ENCODE measurements around the gene PFDN6. TPM values are rescaled to one million over a fixed set of nuclear protein-coding genes. Genes with fewer than 3 reads are reported as not detected.

Gene PFDN6
- polyA plus RNA-seq, 1 donor (not counting 4 experiments of a cell fraction or from before 2014, with no cell fraction given): 106 TPM

DNA sequence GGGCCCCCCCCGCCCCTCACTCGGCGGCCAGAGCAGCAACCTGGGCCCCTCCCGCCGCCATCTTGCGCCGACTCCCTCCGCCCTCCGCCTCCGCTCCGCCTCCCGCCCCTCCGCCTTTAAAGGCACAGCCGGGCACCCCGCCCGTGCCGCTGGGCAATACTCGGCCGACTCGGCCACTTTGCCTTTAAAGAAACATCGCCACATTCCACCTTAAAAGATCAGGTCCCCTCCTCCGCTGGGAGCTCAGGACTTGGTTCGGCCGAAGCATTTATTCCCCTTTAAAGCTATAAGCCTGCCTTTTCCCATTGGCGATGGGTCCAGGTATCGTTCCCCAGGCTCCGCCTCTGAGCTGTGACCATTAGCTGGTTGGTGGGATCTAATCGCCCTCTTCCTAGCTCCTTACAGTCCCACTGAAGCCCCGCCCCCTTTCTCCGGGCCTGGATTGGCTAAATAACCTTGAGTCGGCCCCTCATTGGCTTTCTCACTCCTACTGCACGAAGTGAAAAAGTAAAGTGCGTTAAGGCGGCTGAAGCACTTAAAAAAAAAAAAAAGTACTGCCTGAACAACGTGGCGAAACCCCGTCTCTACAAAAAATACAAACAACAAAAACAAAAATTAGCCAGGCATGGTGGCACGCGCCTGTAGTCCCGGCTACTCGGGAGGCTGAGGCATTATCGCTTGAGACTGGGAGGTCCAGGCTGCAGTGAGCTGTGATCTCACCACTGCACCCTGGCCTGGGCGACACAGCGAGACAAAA lies 28.4 kb downstream of the PFDN6 start, which contains the start of gene ZBTB22:
TSS of gene ZBTB22 (minus strand) at position 76 of the 757 bp plus-strand sequence. CDS start 828 bp downstream, outside the sequence.
- DNase-seq (ENCODE audit: low read depth, low spot score) (peak; percentile 88), FAIRE-seq (peak; percentile 52)
- no peaks in the 10 kb centered on the region for H3K9me3 ChIP-seq (ENCODE audit: control insufficient read depth, low read depth, low read length)
- H3K27me3 ChIP-seq (ENCODE audit: control insufficient read depth, extremely low read depth, insufficient read depth, low read length): no peaks in the 10 kb centered on the region
- peaks cover 52% of the 10 kb centered on the region for H3K79me2 ChIP-seq (ENCODE audit: control insufficient read depth, insufficient read depth, low read length)
- dilution Hi-C loops (cut with MboI; ENCODE audit: extremely low pct_ligation_motif_present, low sequenced_read_pairs): no loop called here
- TF ChIP-seq EZH2 (IDR thresholded peaks at IDR 0.05; ENCODE audit: low read length): no peak
- TF ChIP-seq, protein P1, sequence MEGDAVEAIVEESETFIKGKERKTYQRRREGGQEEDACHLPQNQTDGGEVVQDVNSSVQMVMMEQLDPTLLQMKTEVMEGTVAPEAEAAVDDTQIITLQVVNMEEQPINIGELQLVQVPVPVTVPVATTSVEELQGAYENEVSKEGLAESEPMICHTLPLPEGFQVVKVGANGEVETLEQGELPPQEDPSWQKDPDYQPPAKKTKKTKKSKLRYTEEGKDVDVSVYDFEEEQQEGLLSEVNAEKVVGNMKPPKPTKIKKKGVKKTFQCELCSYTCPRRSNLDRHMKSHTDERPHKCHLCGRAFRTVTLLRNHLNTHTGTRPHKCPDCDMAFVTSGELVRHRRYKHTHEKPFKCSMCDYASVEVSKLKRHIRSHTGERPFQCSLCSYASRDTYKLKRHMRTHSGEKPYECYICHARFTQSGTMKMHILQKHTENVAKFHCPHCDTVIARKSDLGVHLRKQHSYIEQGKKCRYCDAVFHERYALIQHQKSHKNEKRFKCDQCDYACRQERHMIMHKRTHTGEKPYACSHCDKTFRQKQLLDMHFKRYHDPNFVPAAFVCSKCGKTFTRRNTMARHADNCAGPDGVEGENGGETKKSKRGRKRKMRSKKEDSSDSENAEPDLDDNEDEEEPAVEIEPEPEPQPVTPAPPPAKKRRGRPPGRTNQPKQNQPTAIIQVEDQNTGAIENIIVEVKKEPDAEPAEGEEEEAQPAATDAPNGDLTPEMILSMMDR (optimal IDR thresholded peaks at IDR 0.05 in 1 of 3, IDR thresholded peaks at IDR 0.05 in 1 of 3, conservative IDR thresholded peaks at IDR 0.05 in 1 of 3; ENCODE audit: extremely low read depth in 1 of 3, insufficient read depth in 2 of 3, low read length in 3 of 3): no peak
- H3K4me2 ChIP-seq (ENCODE audit: control insufficient read depth, extremely low read depth, insufficient read depth, low read depth, low read length): peak within 1 kb of the TSS; percentile 73
- H3K4me1 ChIP-seq (ENCODE audit: control insufficient read depth, extremely low read depth, insufficient read depth, low read length): peaks cover 42% of the 10 kb centered on the region
- H2AFZ ChIP-seq (ENCODE audit: control insufficient read depth, low read length): peak within 1 kb of the TSS; percentile 70
- peak within 1 kb of the TSS; percentile 77 for H3K9ac ChIP-seq (ENCODE audit: control insufficient read depth, extremely low read depth, insufficient read depth, low read length)
- no peaks in the 10 kb centered on the region for H4K20me1 ChIP-seq (ENCODE audit: control insufficient read depth, extremely low read depth, insufficient read depth, low read length)
- no peaks in the 10 kb centered on the region for H3K9me1 ChIP-seq (ENCODE audit: control insufficient read depth, extremely low read depth, insufficient read depth, low read length)
- peak within 1 kb of the TSS; percentile 48 to 72 (median 72) for H3K4me3 ChIP-seq (ENCODE audit: control insufficient read depth in 2 of 3, extremely low read depth in 1 of 3, insufficient read depth in 2 of 3, low read depth in 1 of 3, low read length in 3 of 3)
- H3K36me3 ChIP-seq (ENCODE audit: control insufficient read depth in 2 of 2, extremely low read depth in 1 of 2, insufficient read depth in 2 of 2, low read length in 2 of 2): peaks cover 22 to 30% of the 10 kb centered on the region in 2 experiments
- H3K27ac ChIP-seq (ENCODE audit: control insufficient read depth, insufficient read depth, low read length): peak within 1 kb of the TSS; percentile 70

DNA sequence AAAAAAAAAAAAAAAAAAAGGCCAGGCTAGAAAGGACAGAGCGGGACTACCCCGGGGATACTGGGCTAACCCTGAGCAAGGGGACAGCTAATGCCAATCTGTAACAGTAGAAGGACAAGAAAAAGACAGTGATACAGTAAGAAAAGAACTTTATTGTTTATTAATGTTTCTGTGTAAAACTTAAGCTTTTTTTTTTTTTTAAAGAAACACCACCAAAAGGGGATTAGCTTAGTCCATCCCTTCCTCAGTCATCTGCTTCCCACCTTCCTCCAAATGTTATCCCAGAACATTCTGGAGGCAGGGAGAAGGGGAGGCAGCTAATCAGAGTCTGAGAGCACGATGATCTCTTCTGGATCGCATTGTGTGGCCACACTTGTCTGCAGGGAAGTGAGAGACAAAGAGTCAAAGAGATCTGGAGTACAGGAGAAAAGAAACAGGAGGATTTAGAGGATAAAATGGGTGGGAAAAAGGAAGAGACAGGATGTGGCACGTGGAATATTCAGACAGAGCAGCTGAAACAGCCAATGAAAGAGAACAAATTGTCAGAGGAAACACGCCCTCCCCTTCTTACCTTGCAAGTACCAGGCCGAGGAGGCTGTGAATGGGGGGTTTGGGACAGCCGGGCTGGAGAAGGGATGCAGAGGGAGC lies 29.1 kb downstream of the PFDN6 start:
- DNase-seq (ENCODE audit: low read depth, low spot score) (no peak), FAIRE-seq (no peak)
- Histone ChIP-seq H3K4me2 (ENCODE audit: control insufficient read depth, extremely low read depth, insufficient read depth, low read depth, low read length) (peak overlapping the region; percentile 73), H3K79me2 (ENCODE audit: control insufficient read depth, insufficient read depth, low read length) (peaks cover 45% of the 10 kb centered on the region), H3K27me3 (ENCODE audit: control insufficient read depth, extremely low read depth, insufficient read depth, low read length) (no peaks in the 10 kb centered on the region), H3K27ac (ENCODE audit: control insufficient read depth, insufficient read depth, low read length) (peak overlapping the region; percentile 70), H3K9ac (ENCODE audit: control insufficient read depth, extremely low read depth, insufficient read depth, low read length) (peak overlapping the region; percentile 77), H4K20me1 (ENCODE audit: control insufficient read depth, extremely low read depth, insufficient read depth, low read length) (no peaks in the 10 kb centered on the region), H3K4me3 (ENCODE audit: control insufficient read depth in 2 of 3, extremely low read depth in 1 of 3, insufficient read depth in 2 of 3, low read depth in 1 of 3, low read length in 3 of 3) (peak overlapping the region; percentile 48 to 72 (median 72)), H3K9me3 (ENCODE audit: control insufficient read depth, low read depth, low read length) (no peaks in the 10 kb centered on the region), H3K4me1 (ENCODE audit: control insufficient read depth, extremely low read depth, insufficient read depth, low read length) (peaks cover 43% of the 10 kb centered on the region), H3K9me1 (ENCODE audit: control insufficient read depth, extremely low read depth, insufficient read depth, low read length) (no peaks in the 10 kb centered on the region), H2AFZ (ENCODE audit: control insufficient read depth, low read length) (no peak overlapping the region), H3K36me3 (ENCODE audit: control insufficient read depth in 2 of 2, extremely low read depth in 1 of 2, insufficient read depth in 2 of 2, low read length in 2 of 2) (peaks cover 22 to 30% of the 10 kb centered on the region in 2 experiments)
- TF ChIP-seq EZH2 (IDR thresholded peaks at IDR 0.05; ENCODE audit: low read length): no peak
- TF ChIP-seq, protein P1 (optimal IDR thresholded peaks at IDR 0.05 in 1 of 3, IDR thresholded peaks at IDR 0.05 in 1 of 3, conservative IDR thresholded peaks at IDR 0.05 in 1 of 3; ENCODE audit: extremely low read depth in 1 of 3, insufficient read depth in 2 of 3, low read length in 3 of 3): no peak
- dilution Hi-C loops (cut with MboI; ENCODE audit: extremely low pct_ligation_motif_present, low sequenced_read_pairs): no loop called here
